HepG2 (cell line): ENCODE measurements around the gene SNX19. TPM values are rescaled to one million over a fixed set of nuclear protein-coding genes. Genes with fewer than 3 reads are reported as not detected.

ENCODE experiments used
- ATAC-seq: fragments of 200-7000 bp; cut with Tn5 transposase; 3 replicates; pipeline ENCODE4 v1.9.1; 2020; ENCODE audit warnings: mild to moderate bottlenecking, moderate library complexity
- BruUV-seq: library from RNA; stranded (reverse); fragments of 400-500 nt; replicated peaks from 2 replicates; lab custom pipeline; 2021; lab: Mats Ljungman, UMichigan
- CTCF ChIA-PET: fragments of 300-600 bp; formaldehyde crosslinking; extraction: SDS; loops from one replicate; lab custom pipeline; 2021; ENCODE audit warnings: low total read pairs, inconsistent platforms, low intra/inter-chr PET ratio; lab: Yijun Ruan, JAX
- POLR2A ChIA-PET: fragments of 350-600 bp; sonication (Branson Sonifier 250); formaldehyde crosslinking; loops from one replicate; lab custom pipeline; 2020; ENCODE audit warnings: antibody characterized with exemption, inconsistent platforms; lab: Yijun Ruan, JAX
- DNase-seq: peaks from one replicate; pipeline ENCODE4 v3.0.0-alpha.2; 2015; ENCODE audit warnings: low spot score
- FAIRE-seq: peaks from 3 replicates; lab custom pipeline; 2011; peaks lifted over from hg19 to GRCh38; lab: Jason Lieb, UNC
- H2AFZ ChIP-seq: one replicate; pipeline ENCODE4 v1.6.1; 2011; ENCODE audit warnings: low read length, inconsistent platforms
- H3K27ac ChIP-seq: fragments of 300-600 bp; 3 replicates; pipeline ENCODE4 v1.8.0; 2011; ENCODE audit warnings: mixed run types, mild to moderate bottlenecking, mixed read lengths, low read length, inconsistent platforms; ENCODE audit not compliant: insufficient read depth; ENCODE audit errors: extremely low read length
- H3K27me3 ChIP-seq, 2 experiments: fragments of 200-600 bp in 1 of 2; 2 replicates in 1 of 2; 3 replicates in 1 of 2; pipeline versions ENCODE4 v1.6.0 to v1.8.0; 2011; ENCODE audit warnings: low read length in 2 of 2, mild to moderate bottlenecking in 2 of 2, moderate library complexity in 2 of 2, inconsistent platforms in 1 of 2; ENCODE audit not compliant: insufficient read depth in 2 of 2, control insufficient read depth in 1 of 2
- H3K36me3 ChIP-seq, 2 experiments: fragments of 200-600 bp in 1 of 2; replicated peaks in 1 of 2; 2 replicates in 1 of 2; 3 replicates in 1 of 2; pipeline versions ENCODE4 v1.5.1 to v1.8.0; 2011; ENCODE audit warnings: low read length in 2 of 2, inconsistent platforms in 1 of 2; ENCODE audit not compliant: insufficient read depth in 2 of 2, control insufficient read depth in 1 of 2
- H3K4me1 ChIP-seq: 2 replicates; pipeline ENCODE4 v1.5.1; 2012; ENCODE audit warnings: low read length, inconsistent platforms; ENCODE audit not compliant: insufficient read depth
- H3K4me2 ChIP-seq: 2 replicates; pipeline ENCODE4 v1.6.0; 2011; ENCODE audit warnings: low read depth, low read length, inconsistent platforms
- H3K4me3 ChIP-seq, 3 experiments: fragments of 200-600 bp in 1 of 3; sonication (generic), shearing (Covaris generic) in 1 of 3; replicated peaks in 1 of 3; 2 replicates each; pipeline ENCODE4 v1.5.1; 2011 to 2016; ENCODE audit warnings: low read length in 3 of 3, inconsistent platforms in 2 of 3, low read depth in 2 of 3, mild to moderate bottlenecking in 2 of 3, control low read depth in 1 of 3, mixed read lengths in 1 of 3; ENCODE audit not compliant: insufficient read depth in 1 of 3
- H3K79me2 ChIP-seq: one replicate; pipeline ENCODE4 v1.6.1; 2011; ENCODE audit warnings: low read length, inconsistent platforms; ENCODE audit not compliant: insufficient read depth
- H3K9ac ChIP-seq: 2 replicates; pipeline ENCODE4 v1.6.0; 2011; ENCODE audit warnings: mild to moderate bottlenecking, low read depth, low read length, inconsistent platforms; ENCODE audit not compliant: insufficient read depth
- H3K9me3 ChIP-seq: 2 replicates; pipeline ENCODE4 v1.5.1; 2012; ENCODE audit warnings: mild to moderate bottlenecking, low read length
- H4K20me1 ChIP-seq: 2 replicates; pipeline ENCODE4 v1.6.0; 2011; ENCODE audit warnings: inconsistent platforms, mild to moderate bottlenecking, low read length, moderate library complexity; ENCODE audit not compliant: insufficient read depth
- ATF1 ChIP-seq: IDR thresholded peaks from 2 replicates; pipeline ENCODE4 v1.6.1; 2016; ENCODE audit warnings: mild to moderate bottlenecking, control low read depth
- ATF7 ChIP-seq, 2 experiments: fragments of 450-650 bp in 1 of 2; sonication (generic) in 1 of 2; formaldehyde crosslinking in 1 of 2; IDR thresholded peaks; 2 replicates each; pipeline versions ENCODE4 v1.4.0 to v1.6.1; 2016 to 2020; ENCODE audit warnings: antibody characterized with exemption in 1 of 2, mild to moderate bottlenecking in 1 of 2, missing genetic modification reagents in 1 of 2
- SCMH1 ChIP-seq: sonication (generic); formaldehyde crosslinking; IDR thresholded peaks from 2 replicates; pipeline ENCODE4 v1.9.0; 2021; ENCODE audit warnings: missing genetic modification reagents, mild to moderate bottlenecking, borderline replicate concordance
- THAP8 ChIP-seq: sonication (generic); formaldehyde crosslinking; IDR thresholded peaks from 2 replicates; pipeline ENCODE4 v1.5.1; 2020; ENCODE audit warnings: missing genetic modification reagents, mild to moderate bottlenecking, borderline replicate concordance
- ZNF337 ChIP-seq: sonication (generic); formaldehyde crosslinking; IDR thresholded peaks from 2 replicates; pipeline ENCODE4 v1.5.1; 2020; ENCODE audit warnings: missing genetic modification reagents, low read depth, mild to moderate bottlenecking, borderline replicate concordance
- ZNF503 ChIP-seq: sonication (generic); formaldehyde crosslinking; IDR thresholded peaks from 2 replicates; pipeline ENCODE4 v1.4.0; 2020; ENCODE audit warnings: missing genetic modification reagents
- ZNF850 ChIP-seq: sonication (generic); formaldehyde crosslinking; conservative IDR thresholded peaks from 2 replicates; pipeline ENCODE4 v1.9.0; 2021; ENCODE audit warnings: mild to moderate bottlenecking, missing genetic modification reagents
- WGBS: methylation state at CpG from one replicate; pipeline ENCODE4 v1.1.6; 2017; ENCODE audit warnings: low lambda C conversion rate; 5-methylcytosine and 5-hydroxymethylcytosine counted together
- in situ Hi-C: cut with HindIII; loops from 2 replicates; pipeline ENCODE4 v1.10.0; 2017; ENCODE audit warnings: low pct_unique_long_range_greater_than_20kb; ENCODE audit not compliant: extremely low pct_ligation_motif_present
- intact Hi-C: fragments of 100-400 bp; cut with micrococcal nuclease; formaldehyde crosslinking; loops from one replicate; pipeline ENCODE4 v1.10.0; 2022; ENCODE audit not compliant: unreplicated experiment
- polyA plus RNA-seq, 8 experiments: library from polyadenylated mRNA; depleted of rRNA in 3 of 8; stranded (reverse) in 7 of 8; unstranded in 1 of 8; fragments of >200 nt; fragmentation: Illumina TruSeq in 4 of 8; extraction: Trizol in 4 of 8; gene quantifications; 2 replicates each; pipeline versions ENCODE4 v1.2.1 to v1.2.3, GENCODE V29; 2011 to 2016; ENCODE audit warnings: low read depth in 4 of 8, missing spikeins in 1 of 8, mixed read lengths in 1 of 8; ENCODE audit not compliant: insufficient read depth in 1 of 8
- total RNA-seq, 5 experiments: library from RNA; depleted of rRNA; stranded (reverse); fragments of >200 nt; fragmentation: Illumina TruSeq; extraction: Trizol; gene quantifications; 2 replicates each; pipeline ENCODE4 v1.2.3, GENCODE V29; 2016; ENCODE audit warnings: low read depth in 1 of 5

SNX19 gene
- total and polyA plus RNA-seq, 2 of the 13 experiments (the other 11 are each of a cell fraction or from before 2014, with no cell fraction given): 0.13 to 0.27 TPM

GRCh38 chr11:130873761-130874160 lies 42.5 kb downstream of the SNX19 start:
- CTCF ChIA-PET: no interaction called here
- Histone ChIP-seq H2AFZ (no peak overlapping the region), H3K27me3 (peaks cover 0 to 5% of the 10 kb centered on the region in 2 experiments; a peak in 2 of 5 replicates), H4K20me1 (no peaks in the 10 kb centered on the region), H3K9me3 (no peaks in the 10 kb centered on the region), H3K4me2 (no peak overlapping the region), H3K27ac (no peak overlapping the region), H3K9ac (no peak overlapping the region), H3K36me3 (no peaks in the 10 kb centered on the region), H3K4me1 (no peaks in the 10 kb centered on the region), H3K79me2 (no peaks in the 10 kb centered on the region), H3K4me3 (no peak overlapping the region)
- TF ChIP-seq ATF1 (CRISPR knock-in tag) (no peak), THAP8 (CRISPR knock-in tag) (no peak), SCMH1 (CRISPR knock-in tag) (no peak), ATF7 (IDR thresholded peaks at IDR 0.05) (peak; percentile 49; the same call in 1 of the 2 replicates), ATF7 (CRISPR knock-in tag; IDR thresholded peaks at IDR 0.05) (no peak), ZNF850 (CRISPR knock-in tag) (no peak)
- DNase-seq: no peak
- no peak for ATAC-seq
- 11% methylated on average over 1 of the region's 1 CpG for WGBS
- in situ Hi-C loops (no loop called here), intact Hi-C loops (no loop called here)
- POLR2A ChIA-PET: no interaction called here
- BruUV-seq: no TSS peak
- FAIRE-seq: no peak

GRCh38 chr11:130872981-130873380 lies 43.3 kb downstream of the SNX19 start:
- Histone ChIP-seq H3K4me2 (no peak overlapping the region), H3K27me3 (peaks cover 0 to 2% of the 10 kb centered on the region in 2 experiments; a peak in 2 of 5 replicates), H3K9ac (no peak overlapping the region), H3K4me3 (no peak overlapping the region), H3K9me3 (no peaks in the 10 kb centered on the region), H3K36me3 (no peaks in the 10 kb centered on the region), H4K20me1 (no peaks in the 10 kb centered on the region), H2AFZ (no peak overlapping the region), H3K79me2 (no peaks in the 10 kb centered on the region), H3K27ac (no peak overlapping the region), H3K4me1 (no peaks in the 10 kb centered on the region)
- TF ChIP-seq ZNF503: no peak
- TF ChIP-seq ZNF337: no peak
- WGBS: 18% methylated on average over 6 of the region's 6 CpGs
- no TSS peak for BruUV-seq
- POLR2A ChIA-PET: no interaction called here
- ATAC-seq: no peak
- in situ Hi-C loops: no loop called here
- intact Hi-C loops: no loop called here
- no peak for DNase-seq
- CTCF ChIA-PET: no interaction called here
- no peak for FAIRE-seq
